HG03460 (cell line): ENCODE measurements around the gene NECTIN2.
A peak's percentile ranks its signal among the peaks of the same experiment; 100 is the strongest.
"Not testable (repeated sequence)": the region's sequence is repeated elsewhere in the genome, so short reads cannot be mapped to it uniquely, and the experiment has no call there.

Experiments
- ATAC-seq: cut with Tn5 transposase; IDR thresholded peaks from one replicate; pipeline ENCODE4 v1.9.1; 2021; ENCODE audit not compliant: unreplicated experiment

NECTIN2 gene

DNA sequence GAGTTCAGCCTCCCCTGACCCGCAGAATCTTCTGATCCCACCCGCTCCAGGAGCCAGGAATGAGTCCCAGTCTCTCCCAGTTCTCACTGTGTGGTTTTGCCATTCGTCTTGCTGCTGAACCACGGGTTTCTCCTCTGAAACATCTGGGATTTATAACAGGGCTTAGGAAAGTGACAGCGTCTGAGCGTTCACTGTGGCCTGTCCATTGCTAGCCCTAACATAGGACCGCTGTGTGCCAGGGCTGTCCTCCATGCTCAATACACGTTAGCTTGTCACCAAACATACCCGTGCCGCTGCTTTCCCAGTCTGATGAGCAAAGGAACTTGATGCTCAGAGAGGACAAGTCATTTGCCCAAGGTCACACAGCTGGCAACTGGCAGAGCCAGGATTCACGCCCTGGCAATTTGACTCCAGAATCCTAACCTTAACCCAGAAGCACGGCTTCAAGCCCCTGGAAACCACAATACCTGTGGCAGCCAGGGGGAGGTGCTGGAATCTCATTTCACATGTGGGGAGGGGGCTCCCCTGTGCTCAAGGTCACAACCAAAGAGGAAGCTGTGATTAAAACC is 58.4 kb downstream of the NECTIN2 start:
- no peak for ATAC-seq

DNA sequence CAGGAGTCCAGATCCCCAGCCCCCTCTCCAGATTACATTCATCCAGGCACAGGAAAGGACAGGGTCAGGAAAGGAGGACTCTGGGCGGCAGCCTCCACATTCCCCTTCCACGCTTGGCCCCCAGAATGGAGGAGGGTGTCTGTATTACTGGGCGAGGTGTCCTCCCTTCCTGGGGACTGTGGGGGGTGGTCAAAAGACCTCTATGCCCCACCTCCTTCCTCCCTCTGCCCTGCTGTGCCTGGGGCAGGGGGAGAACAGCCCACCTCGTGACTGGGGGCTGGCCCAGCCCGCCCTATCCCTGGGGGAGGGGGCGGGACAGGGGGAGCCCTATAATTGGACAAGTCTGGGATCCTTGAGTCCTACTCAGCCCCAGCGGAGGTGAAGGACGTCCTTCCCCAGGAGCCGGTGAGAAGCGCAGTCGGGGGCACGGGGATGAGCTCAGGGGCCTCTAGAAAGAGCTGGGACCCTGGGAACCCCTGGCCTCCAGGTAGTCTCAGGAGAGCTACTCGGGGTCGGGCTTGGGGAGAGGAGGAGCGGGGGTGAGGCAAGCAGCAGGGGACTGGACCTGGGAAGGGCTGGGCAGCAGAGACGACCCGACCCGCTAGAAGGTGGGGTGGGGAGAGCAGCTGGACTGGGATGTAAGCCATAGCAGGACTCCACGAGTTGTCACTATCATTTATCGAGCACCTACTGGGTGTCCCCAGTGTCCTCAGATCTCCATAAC is 59.5 kb downstream of the NECTIN2 start, which contains the start of gene APOE:
Gene APOE, plus strand, starts transcription at position 360 of the 724 bp plus-strand sequence. CDS start 829 bp downstream, outside the sequence.
- no peak for ATAC-seq

DNA sequence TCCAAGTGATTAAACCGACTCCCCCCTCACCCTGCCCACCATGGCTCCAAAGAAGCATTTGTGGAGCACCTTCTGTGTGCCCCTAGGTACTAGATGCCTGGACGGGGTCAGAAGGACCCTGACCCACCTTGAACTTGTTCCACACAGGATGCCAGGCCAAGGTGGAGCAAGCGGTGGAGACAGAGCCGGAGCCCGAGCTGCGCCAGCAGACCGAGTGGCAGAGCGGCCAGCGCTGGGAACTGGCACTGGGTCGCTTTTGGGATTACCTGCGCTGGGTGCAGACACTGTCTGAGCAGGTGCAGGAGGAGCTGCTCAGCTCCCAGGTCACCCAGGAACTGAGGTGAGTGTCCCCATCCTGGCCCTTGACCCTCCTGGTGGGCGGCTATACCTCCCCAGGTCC is 61.5 kb downstream of the NECTIN2 start:
- no peak for ATAC-seq

- ATAC-seq, result no peak
These were observed 62.2 kb downstream of the NECTIN2 start for GRCh38 chr19:44908074-44908835.

- no peak for ATAC-seq
These were observed 62.8 kb downstream of the NECTIN2 start for GRCh38 chr19:44908836-44909261.

GRCh38 chr19:44909775-44910174 is 63.7 kb downstream of the NECTIN2 start:
- ATAC-seq, result no peak

DNA sequence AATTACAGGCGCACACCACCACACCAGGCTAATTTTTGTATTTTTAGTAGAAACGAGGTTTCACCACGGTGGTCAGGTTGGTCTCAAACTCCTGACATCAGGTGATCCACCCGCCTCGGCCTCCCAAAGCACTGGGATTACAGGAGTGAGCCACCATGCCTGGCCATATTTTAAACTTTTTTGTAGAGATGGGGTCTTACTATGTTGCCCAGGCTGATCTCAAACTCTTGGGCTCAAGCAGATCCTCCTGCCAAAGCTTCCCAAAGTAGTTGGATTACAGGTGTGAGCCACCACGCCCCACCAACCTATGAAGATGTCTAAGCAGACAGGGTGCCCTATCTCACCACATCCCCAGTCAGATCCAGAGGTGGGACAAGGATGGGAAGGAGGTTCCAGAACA is 65.8 kb downstream of the NECTIN2 start:
- not testable (repeated sequence) for ATAC-seq

GRCh38 chr19:44912854-44913253 is 66.8 kb downstream of the NECTIN2 start:
- no peak for ATAC-seq

- ATAC-seq, result not testable (repeated sequence)
These were observed 67.7 kb downstream of the NECTIN2 start for GRCh38 chr19:44913512-44914432.

GRCh38 chr19:44914433-44915206 is 68.5 kb downstream of the NECTIN2 start, which contains the start of gene APOC1:
Gene APOC1, plus strand, starts transcription at chr19:44914608. Its CDS starts 284 bp downstream, at chr19:44914892.
- peak; percentile 88 for ATAC-seq

DNA sequence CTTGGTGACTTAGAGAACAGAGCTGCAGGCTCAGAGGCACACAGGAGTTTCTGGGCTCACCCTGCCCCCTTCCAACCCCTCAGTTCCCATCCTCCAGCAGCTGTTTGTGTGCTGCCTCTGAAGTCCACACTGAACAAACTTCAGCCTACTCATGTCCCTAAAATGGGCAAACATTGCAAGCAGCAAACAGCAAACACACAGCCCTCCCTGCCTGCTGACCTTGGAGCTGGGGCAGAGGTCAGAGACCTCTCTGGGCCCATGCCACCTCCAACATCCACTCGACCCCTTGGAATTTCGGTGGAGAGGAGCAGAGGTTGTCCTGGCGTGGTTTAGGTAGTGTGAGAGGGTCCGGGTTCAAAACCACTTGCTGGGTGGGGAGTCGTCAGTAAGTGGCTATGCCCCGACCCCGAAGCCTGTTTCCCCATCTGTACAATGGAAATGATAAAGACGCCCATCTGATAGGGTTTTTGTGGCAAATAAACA is 78.2 kb downstream of the NECTIN2 start:
- no peak for ATAC-seq

DNA sequence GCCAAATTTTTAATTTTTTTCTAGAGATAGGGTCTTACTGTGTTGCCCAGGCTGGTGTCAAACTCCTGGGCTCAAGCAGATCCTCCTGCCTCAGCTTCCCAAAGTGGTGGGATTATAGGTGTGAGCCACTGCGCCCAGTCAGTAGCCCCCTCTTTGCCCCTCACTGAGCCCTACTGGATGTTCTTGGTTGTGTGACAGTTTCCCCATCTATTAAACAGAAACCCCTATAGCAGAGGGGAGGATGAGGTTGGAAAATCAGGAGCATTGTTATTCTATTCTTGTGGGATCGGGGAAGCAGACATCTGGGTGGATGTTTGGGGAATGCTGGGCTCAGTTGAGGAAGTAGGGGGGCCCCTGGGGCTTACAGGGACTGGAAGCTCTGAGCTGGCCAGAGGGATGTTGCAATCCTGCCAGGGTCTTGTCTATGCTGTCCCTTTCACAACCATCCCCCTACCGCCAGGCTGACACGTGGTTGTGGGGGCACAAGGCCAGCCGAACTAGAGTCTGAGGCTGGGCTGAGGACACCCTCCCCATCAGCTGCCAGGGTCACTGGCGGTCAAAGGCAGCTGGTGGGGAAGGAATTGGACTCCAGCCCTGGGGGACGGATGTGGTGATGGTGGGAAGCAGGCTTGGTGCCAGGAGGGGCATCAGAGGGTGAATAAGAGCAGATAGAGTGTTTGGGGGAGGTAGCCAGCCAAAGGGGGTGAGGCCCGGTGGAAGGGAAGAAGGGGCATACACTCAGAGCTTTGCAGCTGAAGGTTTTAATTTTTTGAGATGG is 79.2 kb downstream of the NECTIN2 start:
- no peak for ATAC-seq

- not testable (repeated sequence) for ATAC-seq
These were observed 80.4 kb downstream of the NECTIN2 start for GRCh38 chr19:44926245-44927077.

DNA sequence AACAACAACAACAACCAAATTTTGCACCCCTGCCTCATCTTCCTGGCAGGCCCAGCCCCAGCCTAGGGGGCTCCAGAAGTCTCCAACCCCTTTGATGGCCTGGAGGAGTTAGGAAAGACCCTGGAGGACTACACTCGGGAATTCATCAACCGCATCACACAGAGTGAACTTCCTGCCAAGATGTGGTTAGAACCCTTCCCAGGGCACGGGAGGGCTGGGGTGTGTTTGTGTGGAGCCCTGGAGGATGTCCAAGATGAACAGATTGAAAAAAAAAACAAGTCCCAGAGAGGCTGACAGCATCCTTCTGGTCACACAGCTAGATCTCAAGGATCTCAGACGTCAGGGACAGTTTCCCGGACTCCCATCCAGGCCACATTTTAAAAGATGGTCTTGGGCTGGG is 81.6 kb downstream of the NECTIN2 start:
- ATAC-seq, result no peak

DNA sequence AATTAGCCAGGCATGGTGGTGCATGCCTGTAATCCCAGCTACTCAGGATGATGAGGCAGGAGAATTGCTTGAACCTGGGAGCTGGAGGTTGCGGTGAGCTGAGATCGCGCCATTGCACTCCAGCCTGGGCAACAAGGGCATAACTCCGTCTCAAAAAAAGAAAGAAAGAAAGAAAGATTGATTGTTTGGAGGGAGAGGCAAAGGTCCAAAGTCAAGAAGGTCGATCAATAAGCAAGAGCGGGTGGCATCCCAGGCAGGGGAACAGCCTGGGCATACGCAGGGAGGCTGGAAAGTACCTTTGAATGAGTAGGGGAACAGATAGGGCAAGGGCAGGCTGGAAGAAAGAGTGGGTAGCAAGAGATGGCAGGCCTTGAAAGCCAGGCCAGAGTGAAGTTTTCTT is 84.0 kb downstream of the NECTIN2 start:
- ATAC-seq, result no peak

DNA sequence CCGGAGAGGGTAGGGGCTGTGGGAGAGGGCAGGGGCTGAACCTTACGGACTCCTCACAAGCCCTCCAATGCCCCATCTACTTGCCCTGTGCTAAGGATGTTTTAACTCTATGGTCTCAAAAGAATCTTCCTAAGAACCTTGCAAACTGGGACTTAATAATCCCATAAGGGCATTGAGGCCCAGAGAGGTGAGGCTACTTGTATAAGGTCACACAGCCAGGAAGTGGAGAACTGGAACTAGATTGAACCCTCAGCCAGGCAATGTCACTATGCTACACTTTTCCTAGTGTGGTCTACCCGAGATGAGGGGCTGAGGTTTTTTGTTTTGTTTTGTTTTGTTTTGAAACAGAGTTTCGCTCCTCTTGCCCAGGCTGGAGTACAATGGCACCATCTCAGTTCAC is 85.4 kb downstream of the NECTIN2 start:
- no peak for ATAC-seq
